Lower leg skin (tissue), 4 donors: ENCODE data around the gene GRAMD2B. TPM values are rescaled to one million over a fixed set of nuclear protein-coding genes. Genes with fewer than 3 reads are reported as not detected.

Experiments used
- DNase-seq, 2 donors: peaks; one replicate each; pipeline ENCODE4 v3.0.0-alpha.2; 2019; ENCODE audit warnings: low spot score in 2 of 2
- H3K4me3 ChIP-seq: fragments of 200-600 bp; sonication (generic); 2 replicates; pipeline ENCODE4 v1.5.1; 2017; ENCODE audit warnings: mild to moderate bottlenecking, low read depth; ENCODE audit not compliant: poor library complexity, severe bottlenecking
- CTCF ChIP-seq, 3 donors: fragments of 450-650 bp; IDR thresholded peaks; one replicate each; pipeline ENCODE4 v1.5.1; 2016; ENCODE audit warnings: antibody characterized with exemption in 3 of 3, mild to moderate bottlenecking in 3 of 3, moderate library complexity in 2 of 3
- POLR2A ChIP-seq, 2 donors: fragments of 450-650 bp; IDR thresholded peaks; one replicate each; pipeline ENCODE4 v1.6.1; 2016 to 2017; ENCODE audit warnings: antibody characterized with exemption in 2 of 2, mild to moderate bottlenecking in 1 of 2, moderate library complexity in 1 of 2
- WGBS, 2 donors: methylation state at CpG; one replicate each; pipeline ENCODE4 v1.1.5; 2018; 5-methylcytosine and 5-hydroxymethylcytosine counted together
- intact Hi-C: fragments of 100-400 bp; cut with DNase I; formaldehyde crosslinking; loops from one replicate; pipeline ENCODE4 v1.15.0; 2023; ENCODE audit warnings: low total_unique reads
- total RNA-seq, 4 donors: library from RNA; depleted of rRNA; stranded (reverse); fragments of >200 nt; gene quantifications; one replicate each; pipeline ENCODE4 v1.1.0, GENCODE V29; 2016

Gene GRAMD2B
- total RNA-seq, 4 donors from 2014 or later, result 58.9 to 99.8 (median 75.8) TPM

- no peak for TF ChIP-seq POLR2A (IDR thresholded peaks at IDR 0.05)
- TF ChIP-seq CTCF (IDR thresholded peaks at IDR 0.05), result no peak
- intact Hi-C loops, result no loop called here
- DNase-seq, result no peak
- 80 to 90% methylated on average over 3 of the region's 3 CpGs for WGBS, 2 donors
- H3K4me3 ChIP-seq, result no peak overlapping the region
Observed at GRCh38 chr5:126383776-126384175, 39.4 kb upstream of the GRAMD2B start.

GRCh38 chr5:126384985-126385384 is 38.2 kb upstream of the GRAMD2B start:
- intact Hi-C loops, result no loop called here
- 50 to 54% methylated on average over 3 of the region's 3 CpGs for WGBS, 2 donors
- no peak overlapping the region for H3K4me3 ChIP-seq
- DNase-seq, result no peak
- no peak for TF ChIP-seq POLR2A (IDR thresholded peaks at IDR 0.05)
- no peak for TF ChIP-seq CTCF (IDR thresholded peaks at IDR 0.05)

GRCh38 chr5:126385524-126386502 is 37.4 kb upstream of the GRAMD2B start:
- DNase-seq, result no peak
- no peak overlapping the region for H3K4me3 ChIP-seq
- TF ChIP-seq POLR2A (IDR thresholded peaks at IDR 0.05) (no peak), CTCF (IDR thresholded peaks at IDR 0.05) (no peak)
- WGBS, 2 donors, result 65% methylated on average over 6 of the region's 6 CpGs
- intact Hi-C loops, result no loop called here

- TF ChIP-seq CTCF (IDR thresholded peaks at IDR 0.05) (no peak), POLR2A (IDR thresholded peaks at IDR 0.05) (no peak)
- intact Hi-C loops, result no loop called here
- DNase-seq, result no peak
- no peak overlapping the region for H3K4me3 ChIP-seq
- 53 to 72% methylated on average over 3 of the region's 3 CpGs for WGBS, 2 donors
Observed at GRCh38 chr5:126389179-126389578, 34.0 kb upstream of the GRAMD2B start.

- intact Hi-C loops, result no loop called here
- TF ChIP-seq CTCF (IDR thresholded peaks at IDR 0.05) (no peak), POLR2A (IDR thresholded peaks at IDR 0.05) (no peak)
- DNase-seq, result no peak
- H3K4me3 ChIP-seq, result no peak overlapping the region
Observed at GRCh38 chr5:126390051-126390450, 33.2 kb upstream of the GRAMD2B start.
